B cell (primary cell): ENCODE results near the gene LRIG3.

ENCODE experiments used
- CTCF ChIP-seq: fragments of 200-600 bp; IDR thresholded peaks from one replicate; pipeline ENCODE4 v1.8.0; 2022; ENCODE audit warnings: antibody characterized with exemption, mild to moderate bottlenecking
- EZH2 ChIP-seq: IDR thresholded peaks from 2 replicates; pipeline ENCODE4 v1.6.1; 2012; ENCODE audit warnings: borderline replicate concordance, low read depth, mild to moderate bottlenecking, moderate library complexity, low read length; ENCODE audit not compliant: insufficient read depth, poor library complexity, severe bottlenecking

DNA sequence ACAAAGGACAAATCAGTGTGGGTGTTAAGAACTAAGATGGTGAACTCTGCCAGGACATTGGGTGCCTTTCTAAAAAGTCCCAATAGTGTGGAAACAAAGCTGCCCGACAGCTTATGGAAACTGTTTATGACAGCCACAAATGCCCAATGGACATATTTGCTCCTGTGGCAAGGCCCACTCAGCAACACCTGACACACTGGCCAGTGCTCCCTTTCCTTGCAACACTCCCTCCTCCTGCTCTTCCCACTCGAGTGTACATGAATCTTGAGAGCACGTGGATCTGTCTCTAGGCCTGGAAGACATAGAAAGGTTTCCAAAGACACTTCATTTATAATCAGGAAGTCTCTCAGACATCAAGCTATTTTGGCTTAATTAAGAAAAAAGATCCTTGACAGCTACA is 14.2 kb upstream of the LRIG3 start:
- TF ChIP-seq CTCF (no peak), EZH2 (no peak)
